Stimulated activated CD8-positive, alpha-beta memory T cell treated with anti-CD3 and anti-CD28 coated beads, Interleukin-7, amount 100 ng/mL, for 24 hours (primary cell): ENCODE measurements around the gene CIITA.

Experiments
- DNase-seq: peaks from one replicate; pipeline ENCODE4 v3.0.0-alpha.2; 2020; ENCODE audit warnings: low read depth

CIITA gene

GRCh38 chr16:10880594-10881452 lies 3.8 kb downstream of the CIITA start:
- DNase-seq, result no peak

- DNase-seq, result no peak
These were observed 4.6 kb downstream of the CIITA start for GRCh38 chr16:10881479-10882030.

GRCh38 chr16:10883004-10883403 lies 6.0 kb downstream of the CIITA start:
- DNase-seq, result no peak

- DNase-seq, result no peak
These were observed 8.2 kb downstream of the CIITA start for GRCh38 chr16:10885246-10885645.

GRCh38 chr16:10888320-10888937 lies 11.4 kb downstream of the CIITA start:
- DNase-seq, result no peak

- no peak for DNase-seq
These were observed 12.9 kb downstream of the CIITA start for GRCh38 chr16:10889855-10890254.

- no peak for DNase-seq
These were observed 15.8 kb downstream of the CIITA start for GRCh38 chr16:10892782-10893318.

GRCh38 chr16:10895053-10895946 lies 18.3 kb downstream of the CIITA start:
- no peak for DNase-seq

GRCh38 chr16:10896165-10896564 lies 19.2 kb downstream of the CIITA start:
- DNase-seq, result no peak

- no peak for DNase-seq
These were observed 19.7 kb downstream of the CIITA start for GRCh38 chr16:10896723-10897122.

- DNase-seq, result no peak
These were observed 20.1 kb downstream of the CIITA start for GRCh38 chr16:10897134-10897533.

GRCh38 chr16:10902999-10903398 lies 26.0 kb downstream of the CIITA start:
- DNase-seq, result no peak

- no peak for DNase-seq
These were observed 29.5 kb downstream of the CIITA start for GRCh38 chr16:10906482-10906881.

- DNase-seq, result no peak
These were observed 30.1 kb downstream of the CIITA start for GRCh38 chr16:10906914-10907756.

GRCh38 chr16:10907757-10908045 lies 30.7 kb downstream of the CIITA start:
- no peak for DNase-seq

- DNase-seq, result no peak
These were observed 34.3 kb downstream of the CIITA start for GRCh38 chr16:10911267-10911666.

- DNase-seq, result no peak
These were observed 39.5 kb downstream of the CIITA start for GRCh38 chr16:10916534-10916933.

GRCh38 chr16:10918294-10919002 lies 41.4 kb downstream of the CIITA start:
- peak; percentile 70 for DNase-seq

- no peak for DNase-seq
These were observed 42.0 kb downstream of the CIITA start for GRCh38 chr16:10919003-10919351.

GRCh38 chr16:10920726-10921427 lies 43.9 kb downstream of the CIITA start:
- no peak for DNase-seq
